DND-41 (cell line): ENCODE measurements around the gene AMD1.

ENCODE experiments used
- ATAC-seq: fragments of 200-7000 bp; cut with Tn5 transposase; 3 replicates; pipeline ENCODE4 v1.9.1; 2021; ENCODE audit warnings: low read depth; ENCODE audit not compliant: insufficient read depth
- DNase-seq: peaks from one replicate; pipeline ENCODE4 v3.0.0-alpha.2; 2020
- H2AFZ ChIP-seq: 2 replicates; pipeline ENCODE4 v1.6.0; 2012; ENCODE audit warnings: low read depth, low read length
- H3K27ac ChIP-seq: 2 replicates; pipeline ENCODE4 v1.5.1; 2012; ENCODE audit warnings: low read length, inconsistent platforms
- H3K27me3 ChIP-seq: fragments of 200-600 bp; sonication (generic); 2 replicates; pipeline ENCODE4 v1.6.0; 2012; ENCODE audit warnings: low read length, mild to moderate bottlenecking, inconsistent platforms; ENCODE audit not compliant: insufficient read depth, poor library complexity
- H3K36me3 ChIP-seq: 2 replicates; pipeline ENCODE4 v1.5.1; 2012; ENCODE audit warnings: low read length, inconsistent platforms; ENCODE audit not compliant: insufficient read depth
- H3K4me1 ChIP-seq: 2 replicates; pipeline ENCODE4 v1.5.1; 2012; ENCODE audit warnings: mild to moderate bottlenecking, low read length; ENCODE audit not compliant: insufficient read depth
- H3K4me2 ChIP-seq: 2 replicates; pipeline ENCODE4 v1.6.0; 2012; ENCODE audit warnings: mild to moderate bottlenecking, moderate library complexity, low read length, inconsistent platforms; ENCODE audit not compliant: insufficient read depth
- H3K4me3 ChIP-seq, 2 experiments: fragments of 200-600 bp in 1 of 2; shearing (Covaris generic) in 1 of 2; 2 replicates each; pipeline ENCODE4 v1.5.1; 2012 to 2016; ENCODE audit warnings: inconsistent platforms in 2 of 2, low read length in 2 of 2, mild to moderate bottlenecking in 2 of 2, low read depth in 1 of 2, moderate library complexity in 1 of 2
- H3K79me2 ChIP-seq: 2 replicates; pipeline ENCODE4 v1.6.0; 2012; ENCODE audit warnings: low read length, inconsistent platforms; ENCODE audit not compliant: insufficient read depth
- H3K9ac ChIP-seq: 2 replicates; pipeline ENCODE4 v1.6.0; 2012; ENCODE audit warnings: low read depth, mild to moderate bottlenecking, inconsistent platforms, low read length, moderate library complexity
- H3K9me3 ChIP-seq: 2 replicates; pipeline ENCODE4 v1.5.1; 2012; ENCODE audit warnings: low read length, moderate library complexity, mild to moderate bottlenecking, inconsistent platforms; ENCODE audit not compliant: insufficient read depth, severe bottlenecking
- H4K20me1 ChIP-seq: 2 replicates; pipeline ENCODE4 v1.6.0; 2012; ENCODE audit warnings: low read length; ENCODE audit not compliant: insufficient read depth
- EZH2 ChIP-seq: IDR thresholded peaks from 3 replicates; pipeline ENCODE4 v1.6.1; 2012; ENCODE audit warnings: borderline replicate concordance, low read depth, mild to moderate bottlenecking, moderate library complexity, low read length, inconsistent platforms; ENCODE audit not compliant: severe bottlenecking
- TF ChIP-seq, protein P1 (sequence below): IDR thresholded peaks from 2 replicates; pipeline ENCODE4 v1.5.1; 2012; ENCODE audit warnings: borderline replicate concordance, low read length, moderate library complexity, mild to moderate bottlenecking; ENCODE audit not compliant: poor library complexity, severe bottlenecking; ENCODE audit errors: extremely low read depth

AMD1 gene

DNA sequence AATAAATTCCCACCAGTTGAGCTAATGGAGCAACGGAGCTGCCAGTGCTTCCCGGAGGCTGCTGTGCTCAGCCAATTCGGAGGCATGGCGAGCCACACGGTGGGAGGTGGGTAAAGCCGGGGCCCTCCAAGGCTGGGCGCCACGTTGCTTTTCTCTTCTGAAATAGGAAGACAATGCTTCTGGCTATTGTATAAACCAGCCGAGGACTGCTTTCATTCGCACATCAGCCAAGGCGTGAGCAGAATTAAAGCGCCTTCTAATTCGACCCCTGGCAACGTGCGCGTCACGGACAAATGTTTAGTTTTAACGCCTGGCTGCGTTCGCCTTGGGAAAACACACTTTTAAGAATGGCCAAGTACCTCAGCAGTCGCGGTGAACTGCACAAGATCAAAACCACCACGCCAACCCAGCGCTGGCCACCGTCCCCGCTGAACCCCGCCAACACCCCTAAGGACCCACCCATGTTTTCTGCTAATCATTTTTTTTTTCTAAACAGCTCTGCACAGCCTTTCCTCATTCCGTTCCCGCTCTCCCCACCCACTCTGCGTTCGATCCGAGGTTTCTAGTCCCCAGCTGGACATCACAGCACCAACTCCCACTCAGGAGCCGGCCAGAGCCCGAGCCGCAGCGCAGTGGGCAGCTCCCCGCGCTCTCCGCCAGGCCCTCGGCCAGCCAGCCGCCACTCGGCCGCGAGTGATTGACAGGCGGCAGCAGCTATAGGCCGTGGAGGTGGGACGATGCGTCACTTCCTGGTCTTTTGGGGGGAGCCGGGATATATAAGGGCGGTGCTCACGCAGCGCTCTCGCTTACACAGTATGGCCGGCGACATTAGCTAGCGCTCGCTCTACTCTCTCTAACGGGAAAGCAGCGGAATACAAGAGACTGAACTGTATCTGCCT, at the start of gene AMD1:
Gene AMD1 (plus strand): TSS at position 805 of the 899 bp plus-strand sequence. CDS start 321 bp downstream, outside the sequence.
- TF ChIP-seq, protein P1, sequence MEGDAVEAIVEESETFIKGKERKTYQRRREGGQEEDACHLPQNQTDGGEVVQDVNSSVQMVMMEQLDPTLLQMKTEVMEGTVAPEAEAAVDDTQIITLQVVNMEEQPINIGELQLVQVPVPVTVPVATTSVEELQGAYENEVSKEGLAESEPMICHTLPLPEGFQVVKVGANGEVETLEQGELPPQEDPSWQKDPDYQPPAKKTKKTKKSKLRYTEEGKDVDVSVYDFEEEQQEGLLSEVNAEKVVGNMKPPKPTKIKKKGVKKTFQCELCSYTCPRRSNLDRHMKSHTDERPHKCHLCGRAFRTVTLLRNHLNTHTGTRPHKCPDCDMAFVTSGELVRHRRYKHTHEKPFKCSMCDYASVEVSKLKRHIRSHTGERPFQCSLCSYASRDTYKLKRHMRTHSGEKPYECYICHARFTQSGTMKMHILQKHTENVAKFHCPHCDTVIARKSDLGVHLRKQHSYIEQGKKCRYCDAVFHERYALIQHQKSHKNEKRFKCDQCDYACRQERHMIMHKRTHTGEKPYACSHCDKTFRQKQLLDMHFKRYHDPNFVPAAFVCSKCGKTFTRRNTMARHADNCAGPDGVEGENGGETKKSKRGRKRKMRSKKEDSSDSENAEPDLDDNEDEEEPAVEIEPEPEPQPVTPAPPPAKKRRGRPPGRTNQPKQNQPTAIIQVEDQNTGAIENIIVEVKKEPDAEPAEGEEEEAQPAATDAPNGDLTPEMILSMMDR: no peak
- no peak for TF ChIP-seq EZH2
- H3K27ac ChIP-seq: peak within 1 kb of the TSS; percentile 90
- H3K9ac ChIP-seq: peak within 1 kb of the TSS; percentile 87
- H3K4me3 ChIP-seq: peak within 1 kb of the TSS; percentile 74 to 79
- peak within 1 kb of the TSS; percentile 64 for H3K4me2 ChIP-seq
- no peaks in the 10 kb centered on the region for H3K9me3 ChIP-seq
- peak; percentile 74 for ATAC-seq
- H3K36me3 ChIP-seq: peaks cover 7% of the 10 kb centered on the region; the same call in 1 of the 2 replicates
- peaks cover 36% of the 10 kb centered on the region for H4K20me1 ChIP-seq
- no peaks in the 10 kb centered on the region for H3K27me3 ChIP-seq
- peaks cover 33% of the 10 kb centered on the region for H3K4me1 ChIP-seq
- peaks cover 60% of the 10 kb centered on the region for H3K79me2 ChIP-seq
- peak; percentile 96 for DNase-seq
- H2AFZ ChIP-seq: peak within 1 kb of the TSS; percentile 93

DNA sequence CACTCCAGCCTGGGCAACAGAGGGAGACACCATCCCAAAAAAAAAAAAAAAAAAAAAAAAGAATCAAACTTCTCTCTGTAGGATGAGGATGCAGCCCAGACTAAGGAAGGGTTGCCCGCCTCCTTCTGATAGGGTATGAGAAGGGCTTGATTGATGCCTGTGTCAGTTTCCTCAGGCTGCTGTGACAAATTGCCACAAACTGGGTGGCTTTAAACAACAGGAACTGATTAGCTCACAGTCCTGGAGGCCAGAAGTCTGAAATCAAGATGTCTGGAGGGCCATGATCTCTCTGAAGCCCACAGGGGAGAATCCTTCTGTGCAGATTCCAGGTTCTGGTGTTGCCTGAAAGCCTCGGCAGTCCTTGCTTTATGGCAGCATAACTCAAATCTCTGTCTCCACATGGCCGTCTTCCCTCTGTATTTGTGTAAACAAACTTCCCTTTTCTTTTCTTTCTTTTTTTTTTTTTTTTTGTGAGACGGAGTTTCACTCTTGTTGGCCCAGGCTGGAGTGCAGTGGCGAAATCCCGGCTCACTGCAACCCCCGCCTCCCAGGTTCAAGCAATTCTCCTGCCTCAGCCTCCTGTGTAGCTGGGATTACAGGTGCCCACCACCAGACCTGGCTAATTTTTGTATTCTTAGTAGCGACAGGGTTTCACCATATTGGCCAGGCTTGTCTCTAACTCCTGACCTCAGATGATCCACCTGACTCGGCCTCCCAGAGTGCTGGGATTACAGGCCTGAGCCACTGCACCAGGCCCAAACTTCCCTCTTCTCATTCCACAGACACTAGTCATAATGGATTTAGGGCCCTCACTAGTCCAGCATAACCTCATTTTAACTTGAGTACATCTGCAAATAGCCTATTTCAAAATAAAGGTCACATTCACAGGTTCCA, 48.1 kb upstream of the AMD1 start:
- Histone ChIP-seq H3K79me2 (no peaks in the 10 kb centered on the region), H3K9ac (no peak overlapping the region), H3K4me1 (no peaks in the 10 kb centered on the region), H4K20me1 (no peaks in the 10 kb centered on the region), H3K27ac (no peak overlapping the region), H3K4me3 (no peak overlapping the region), H3K36me3 (no peaks in the 10 kb centered on the region), H2AFZ (peak overlapping the region; percentile 39; the same call in 1 of the 2 replicates), H3K9me3 (no peaks in the 10 kb centered on the region), H3K27me3 (no peaks in the 10 kb centered on the region), H3K4me2 (no peak overlapping the region)
- no peak for TF ChIP-seq EZH2
- TF ChIP-seq, protein P1: no peak
- no peak for ATAC-seq
- DNase-seq: no peak

DNA sequence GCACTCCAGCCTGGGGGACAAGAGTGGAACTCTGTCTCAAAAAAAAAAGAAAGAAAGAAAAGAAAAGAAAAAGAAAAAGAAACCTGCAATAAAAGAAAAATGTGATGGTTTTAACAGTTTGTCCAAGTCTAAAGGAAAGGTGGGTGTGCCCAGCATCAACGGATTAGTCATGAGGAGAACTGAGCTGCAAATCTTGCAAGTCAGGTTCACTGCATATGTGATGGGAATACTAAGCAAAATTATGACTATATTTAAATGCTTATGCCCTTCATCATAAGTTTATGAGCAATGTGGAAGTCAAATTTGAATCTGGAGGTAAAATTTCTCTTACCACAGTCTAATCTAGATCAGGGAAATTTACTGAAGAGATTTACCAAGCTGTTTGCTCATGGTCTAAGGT, 46.2 kb upstream of the AMD1 start:
- Histone ChIP-seq H3K4me2 (no peak overlapping the region), H3K4me3 (no peak overlapping the region), H3K79me2 (no peaks in the 10 kb centered on the region), H3K9me3 (no peaks in the 10 kb centered on the region), H3K9ac (no peak overlapping the region), H3K27ac (no peak overlapping the region), H2AFZ (no peak overlapping the region), H3K4me1 (no peaks in the 10 kb centered on the region), H3K27me3 (no peaks in the 10 kb centered on the region), H3K36me3 (no peaks in the 10 kb centered on the region), H4K20me1 (no peaks in the 10 kb centered on the region)
- DNase-seq: no peak
- no peak for ATAC-seq
- no peak for TF ChIP-seq EZH2
- TF ChIP-seq, protein P1: no peak
